ENCODE results near the gene MAP3K6.

MAP3K6 gene

GRCh38 chr1:27331426-27331825, 35.3 kb downstream of the MAP3K6 start:
- peak overlapping the region; percentile 39 for H3K27ac Mint-ChIP-seq
- ATAC-seq (no peak), DNase-seq (no peak)
- no peaks in the 10 kb centered on the region for H3K27me3 Mint-ChIP-seq
- no peaks in the 10 kb centered on the region for H3K9me3 Mint-ChIP-seq
- no peak overlapping the region for H3K4me3 Mint-ChIP-seq
- H3K36me3 Mint-ChIP-seq (ENCODE audit: low read depth) = peaks cover 14% of the 10 kb centered on the region
- H3K4me1 Mint-ChIP-seq = peaks cover 23% of the 10 kb centered on the region

- DNase-seq (no peak), ATAC-seq (no peak)
- Mint-ChIP-seq H3K27me3 (no peaks in the 10 kb centered on the region), H3K27ac (peak overlapping the region; percentile 2), H3K36me3 (ENCODE audit: low read depth) (peaks cover 13% of the 10 kb centered on the region), H3K4me1 (peaks cover 30% of the 10 kb centered on the region), H3K9me3 (no peaks in the 10 kb centered on the region), H3K4me3 (no peak overlapping the region)
Measured at GRCh38 chr1:27330786-27331185, 36.0 kb downstream of the MAP3K6 start.

- no peaks in the 10 kb centered on the region for H3K27me3 Mint-ChIP-seq
- DNase-seq (no peak), ATAC-seq (no peak)
- H3K36me3 Mint-ChIP-seq (ENCODE audit: low read depth) = peaks cover 21% of the 10 kb centered on the region
- peaks cover 56% of the 10 kb centered on the region for H3K4me1 Mint-ChIP-seq
- no peak overlapping the region for H3K4me3 Mint-ChIP-seq
- H3K9me3 Mint-ChIP-seq = no peaks in the 10 kb centered on the region
- peak overlapping the region; percentile 43 for H3K27ac Mint-ChIP-seq
Measured at GRCh38 chr1:27327964-27328363, 38.8 kb downstream of the MAP3K6 start.

- DNase-seq (no peak), ATAC-seq (no peak)
- Mint-ChIP-seq H3K4me3 (no peak overlapping the region), H3K36me3 (ENCODE audit: low read depth) (peaks cover 26% of the 10 kb centered on the region), H3K9me3 (no peaks in the 10 kb centered on the region), H3K27me3 (no peaks in the 10 kb centered on the region), H3K4me1 (peaks cover 61% of the 10 kb centered on the region), H3K27ac (no peak overlapping the region)
Measured at GRCh38 chr1:27325286-27325685, 41.5 kb downstream of the MAP3K6 start.

DNA sequence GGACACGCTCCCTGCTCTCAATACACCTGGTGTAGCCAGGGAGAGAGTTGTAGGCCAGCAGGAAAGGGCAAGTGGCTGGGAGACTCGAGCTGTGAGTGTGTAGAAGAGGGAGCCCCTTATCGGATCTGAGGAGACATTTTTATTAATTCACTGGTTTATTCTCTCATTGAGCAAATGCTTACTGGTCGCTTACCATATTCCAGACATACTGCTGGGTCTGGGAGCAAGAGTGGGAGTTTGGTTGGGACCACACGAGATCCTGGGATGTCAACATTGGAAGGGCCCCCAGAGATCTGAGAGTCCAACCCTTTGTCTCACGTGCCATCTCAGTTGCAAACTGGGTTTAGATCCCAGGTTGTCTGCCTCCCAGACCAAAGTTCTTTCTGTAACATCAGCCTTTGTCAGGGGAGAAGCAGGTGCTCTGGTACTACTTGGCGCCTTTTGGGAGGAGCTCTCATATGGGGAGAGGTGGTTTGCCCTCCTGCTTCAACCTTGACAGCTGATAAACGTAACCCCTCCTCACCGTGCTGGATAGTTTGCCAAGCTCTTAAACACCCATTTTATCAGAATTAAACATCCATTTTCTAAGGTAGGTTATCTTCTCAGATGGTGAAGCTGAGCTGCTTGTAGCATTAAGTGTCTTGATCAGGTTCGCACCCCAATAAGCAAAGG, 44.1 kb downstream of the MAP3K6 start:
- Mint-ChIP-seq H3K4me3 (peak overlapping the region; percentile 96), H3K27me3 (no peaks in the 10 kb centered on the region), H3K9me3 (no peaks in the 10 kb centered on the region), H3K27ac (peak overlapping the region; percentile 96), H3K4me1 (peaks cover 48% of the 10 kb centered on the region), H3K36me3 (ENCODE audit: low read depth) (peaks cover 26% of the 10 kb centered on the region)
- no peak for DNase-seq
- no peak for ATAC-seq

DNA sequence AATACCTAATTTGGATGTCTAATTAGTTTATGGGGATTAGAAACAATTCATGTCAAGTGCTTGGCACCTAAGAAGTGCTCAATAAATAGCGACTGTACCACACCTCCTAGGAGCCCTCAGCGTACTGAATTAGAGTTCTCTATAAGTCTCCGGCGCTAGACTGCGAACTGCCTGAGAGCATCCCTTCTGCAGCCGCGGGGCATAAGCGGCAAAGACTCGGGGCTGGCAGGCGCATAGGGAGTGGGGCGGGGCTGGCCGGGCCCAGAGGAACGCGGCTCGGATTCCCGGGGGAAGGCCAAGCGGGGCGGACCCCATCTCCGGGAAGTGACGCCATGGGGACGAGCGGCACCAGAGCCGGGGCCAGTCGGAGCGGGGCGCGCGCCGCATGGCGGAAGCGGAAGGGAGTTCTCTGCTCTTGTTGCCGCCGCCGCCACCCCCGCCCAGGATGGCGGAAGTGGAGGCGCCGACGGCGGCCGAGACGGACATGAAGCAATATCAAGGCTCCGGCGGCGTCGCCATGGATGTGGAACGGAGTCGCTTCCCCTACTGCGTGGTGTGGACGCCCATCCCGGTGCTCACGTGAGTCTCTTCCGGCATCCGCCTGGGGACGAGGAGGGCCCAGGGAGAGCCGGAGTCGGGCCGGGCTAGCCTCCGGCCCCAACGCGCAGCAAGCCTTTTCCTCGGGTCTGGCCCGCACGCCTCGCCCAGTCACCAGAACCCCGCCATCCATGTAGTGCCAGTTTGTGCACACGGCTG, 44.8 kb downstream of the MAP3K6 start, which contains the start of gene TMEM222:
TSS of gene TMEM222 (plus strand) at position 351 of the 756 bp plus-strand sequence. CDS start at position 386, 35 bp downstream.
- H3K4me3 Mint-ChIP-seq = peak within 1 kb of the TSS; percentile 96
- DNase-seq = peak; percentile 98
- ATAC-seq = peak; percentile 98
- peak within 1 kb of the TSS; percentile 96 for H3K27ac Mint-ChIP-seq
- H3K4me1 Mint-ChIP-seq = peaks cover 47% of the 10 kb centered on the region
- H3K27me3 Mint-ChIP-seq = no peaks in the 10 kb centered on the region
- no peaks in the 10 kb centered on the region for H3K9me3 Mint-ChIP-seq
- peaks cover 25% of the 10 kb centered on the region for H3K36me3 Mint-ChIP-seq (ENCODE audit: low read depth)

DNA sequence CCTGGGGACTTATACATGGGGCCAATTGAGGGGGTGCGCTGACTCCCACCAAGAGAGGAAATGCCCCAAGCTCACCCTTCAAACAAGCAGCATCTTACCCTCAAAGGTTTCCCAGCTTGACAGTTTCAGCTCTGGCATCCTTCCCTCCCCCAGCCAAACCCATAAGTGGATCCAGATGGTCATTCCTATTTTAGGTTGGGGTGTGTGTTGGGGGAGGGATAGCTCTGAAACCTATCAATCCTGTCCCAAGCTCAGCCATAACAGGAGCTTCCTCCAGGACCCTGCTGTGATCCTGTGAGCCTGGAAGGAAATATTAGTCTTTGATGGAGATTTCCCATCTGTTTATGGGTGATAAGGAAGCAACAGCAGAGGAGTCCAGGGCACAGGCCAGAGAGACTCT, 48.2 kb downstream of the MAP3K6 start:
- Mint-ChIP-seq H3K27me3 (no peaks in the 10 kb centered on the region), H3K9me3 (no peaks in the 10 kb centered on the region), H3K4me1 (peaks cover 16% of the 10 kb centered on the region), H3K27ac (no peak overlapping the region), H3K4me3 (no peak overlapping the region), H3K36me3 (ENCODE audit: low read depth) (peaks cover 5% of the 10 kb centered on the region)
- DNase-seq = no peak
- no peak for ATAC-seq

GRCh38 chr1:27318136-27318535, 48.6 kb downstream of the MAP3K6 start:
- H3K9me3 Mint-ChIP-seq = no peaks in the 10 kb centered on the region
- H3K36me3 Mint-ChIP-seq (ENCODE audit: low read depth) = peaks cover 5% of the 10 kb centered on the region
- H3K27ac Mint-ChIP-seq = no peak overlapping the region
- no peak overlapping the region for H3K4me3 Mint-ChIP-seq
- DNase-seq (no peak), ATAC-seq (no peak)
- no peaks in the 10 kb centered on the region for H3K27me3 Mint-ChIP-seq
- H3K4me1 Mint-ChIP-seq = peaks cover 12% of the 10 kb centered on the region

GRCh38 chr1:27316860-27317259, 49.9 kb downstream of the MAP3K6 start:
- H3K27ac Mint-ChIP-seq = no peak overlapping the region
- H3K27me3 Mint-ChIP-seq = no peaks in the 10 kb centered on the region
- peaks cover 7% of the 10 kb centered on the region for H3K4me1 Mint-ChIP-seq
- no peak for ATAC-seq
- no peak for DNase-seq
- H3K36me3 Mint-ChIP-seq (ENCODE audit: low read depth) = no peaks in the 10 kb centered on the region
- H3K4me3 Mint-ChIP-seq = no peak overlapping the region
- no peaks in the 10 kb centered on the region for H3K9me3 Mint-ChIP-seq

DNA sequence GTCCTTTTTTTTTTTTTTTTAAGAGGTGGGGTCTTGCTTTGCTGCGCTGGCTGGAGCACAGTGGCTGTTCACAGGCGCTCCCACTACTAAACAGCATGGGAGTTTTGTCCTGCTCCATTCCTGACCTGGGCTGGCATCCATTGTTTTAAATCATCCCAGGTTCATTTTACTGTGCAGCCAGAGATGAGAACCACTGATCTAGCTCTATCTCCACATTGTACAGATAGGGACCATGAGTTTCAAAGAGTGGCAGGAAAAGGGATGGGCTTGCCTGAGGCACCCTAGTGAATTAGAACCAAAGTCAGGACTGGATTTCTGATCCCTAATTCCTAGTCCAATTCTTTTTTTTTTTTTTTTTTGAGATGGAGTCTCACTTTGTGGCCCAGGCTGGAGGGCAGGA, 52.0 kb downstream of the MAP3K6 start:
- DNase-seq (no peak), ATAC-seq (no peak)
- Mint-ChIP-seq H3K27me3 (no peaks in the 10 kb centered on the region), H3K9me3 (no peaks in the 10 kb centered on the region), H3K36me3 (ENCODE audit: low read depth) (no peaks in the 10 kb centered on the region), H3K4me3 (no peak overlapping the region), H3K4me1 (no peaks in the 10 kb centered on the region), H3K27ac (no peak overlapping the region)

DNA sequence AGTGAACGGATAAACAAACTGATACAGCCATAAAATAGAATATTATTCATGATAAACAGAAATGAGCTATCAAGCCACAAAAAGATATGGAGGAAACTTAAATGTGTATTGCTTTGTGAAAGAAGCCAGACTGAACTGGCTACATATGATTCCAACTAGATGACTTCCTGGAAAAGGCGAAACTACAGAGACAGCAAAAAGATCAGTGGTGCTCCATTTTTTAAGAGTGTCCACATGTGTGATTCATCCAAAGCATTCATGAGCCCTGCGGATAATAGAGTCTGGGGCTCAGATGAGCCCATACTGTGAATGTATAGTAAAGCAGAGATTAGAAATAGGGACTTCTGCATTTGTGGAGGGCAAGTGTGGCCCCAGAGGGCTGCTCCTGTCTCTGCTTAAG, 52.6 kb downstream of the MAP3K6 start:
- ATAC-seq (no peak), DNase-seq (no peak)
- H3K27me3 Mint-ChIP-seq = no peaks in the 10 kb centered on the region
- H3K4me3 Mint-ChIP-seq = no peak overlapping the region
- no peaks in the 10 kb centered on the region for H3K9me3 Mint-ChIP-seq
- no peak overlapping the region for H3K27ac Mint-ChIP-seq
- H3K4me1 Mint-ChIP-seq = no peaks in the 10 kb centered on the region
- H3K36me3 Mint-ChIP-seq (ENCODE audit: low read depth) = no peaks in the 10 kb centered on the region

DNA sequence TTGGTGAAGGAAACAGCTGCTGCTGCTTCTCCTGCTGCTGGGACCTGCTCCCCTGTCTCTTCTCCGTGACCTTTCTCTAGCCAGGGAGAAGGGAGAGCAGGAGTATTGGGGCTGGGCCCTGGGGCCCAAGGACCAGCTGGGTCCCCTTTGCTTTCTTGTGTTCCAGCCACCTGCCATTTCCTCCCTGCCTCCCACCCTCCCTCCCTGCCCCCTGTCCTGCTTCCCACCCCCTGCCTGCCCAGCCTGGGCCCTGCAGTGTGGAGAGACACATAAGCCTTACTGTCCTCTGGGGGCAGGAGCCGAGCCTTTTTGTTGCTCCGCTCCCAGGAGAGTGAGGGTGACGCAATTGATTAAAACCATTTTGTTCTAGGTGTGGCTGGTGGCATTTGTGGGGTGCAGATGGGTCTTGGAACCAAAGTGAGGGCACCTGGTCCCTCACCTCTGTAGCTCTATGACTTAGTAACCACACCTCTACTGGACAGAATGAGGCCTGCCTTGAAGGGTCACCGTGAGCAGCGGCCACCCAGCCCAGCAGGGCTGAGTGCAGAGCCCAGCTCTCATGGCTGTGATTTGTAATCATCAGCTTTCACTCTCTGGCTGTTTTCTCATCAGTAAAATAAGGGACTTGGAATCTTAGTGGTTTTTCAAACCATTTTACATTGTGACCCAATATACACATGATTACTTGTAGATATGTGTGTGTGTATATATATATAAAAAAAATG, 58.7 kb downstream of the MAP3K6 start:
- H3K27ac Mint-ChIP-seq = no peak overlapping the region
- peaks cover 2% of the 10 kb centered on the region for H3K36me3 Mint-ChIP-seq (ENCODE audit: low read depth)
- no peak overlapping the region for H3K4me3 Mint-ChIP-seq
- H3K27me3 Mint-ChIP-seq = no peaks in the 10 kb centered on the region
- no peaks in the 10 kb centered on the region for H3K9me3 Mint-ChIP-seq
- no peak for ATAC-seq
- H3K4me1 Mint-ChIP-seq = no peaks in the 10 kb centered on the region
- no peak for DNase-seq

DNA sequence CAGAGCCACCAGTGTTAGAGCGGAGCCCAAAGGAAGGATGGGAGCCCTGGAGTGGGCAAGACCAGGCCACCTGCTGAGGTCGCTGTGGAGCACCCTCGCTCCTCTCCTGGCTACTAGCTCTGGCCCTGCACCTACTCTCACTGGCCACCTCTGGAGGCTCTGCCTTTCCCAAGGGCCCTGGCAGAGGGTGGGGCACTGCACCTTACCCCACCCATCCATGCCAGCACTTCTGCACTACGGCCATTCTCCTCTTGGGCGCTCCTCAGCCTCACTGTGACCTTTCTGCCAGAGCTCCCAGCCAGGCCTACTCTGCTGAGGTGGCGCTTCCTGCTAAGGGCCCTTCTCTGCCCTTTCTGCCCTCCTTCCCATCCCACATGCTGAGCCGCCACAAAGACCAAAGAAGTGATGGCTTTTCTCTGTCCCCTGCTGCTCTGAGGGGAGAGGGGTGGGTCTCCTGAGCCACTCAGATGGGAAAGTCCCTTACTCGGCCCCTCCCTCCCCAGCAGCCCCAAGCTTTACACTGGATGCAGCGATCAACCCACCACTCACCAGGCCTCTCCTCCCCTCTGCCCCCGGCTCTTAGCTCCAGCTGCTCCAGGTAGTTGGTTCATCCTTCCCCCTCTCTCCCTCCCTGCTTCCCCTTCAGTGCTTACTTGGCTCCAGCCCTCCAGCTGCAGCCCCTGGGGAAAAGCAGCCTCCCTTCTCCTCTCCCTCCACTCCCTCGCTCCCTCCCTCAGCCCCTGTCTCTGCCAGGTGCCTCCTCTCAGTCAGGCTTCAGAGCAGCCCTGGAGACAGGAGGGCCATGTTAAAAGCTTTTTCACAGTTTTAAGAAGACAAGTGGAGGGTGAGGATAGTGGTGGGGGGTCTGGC, 59.6 kb downstream of the MAP3K6 start:
- Mint-ChIP-seq H3K4me1 (no peaks in the 10 kb centered on the region), H3K27me3 (no peaks in the 10 kb centered on the region), H3K36me3 (ENCODE audit: low read depth) (peaks cover 2% of the 10 kb centered on the region), H3K9me3 (no peaks in the 10 kb centered on the region), H3K27ac (no peak overlapping the region), H3K4me3 (no peak overlapping the region)
- ATAC-seq (peak; percentile 48), DNase-seq (no peak)

- Mint-ChIP-seq H3K4me3 (no peak overlapping the region), H3K4me1 (no peaks in the 10 kb centered on the region), H3K36me3 (ENCODE audit: low read depth) (peaks cover 2% of the 10 kb centered on the region), H3K27ac (no peak overlapping the region), H3K9me3 (no peaks in the 10 kb centered on the region), H3K27me3 (no peaks in the 10 kb centered on the region)
- no peak for DNase-seq
- no peak for ATAC-seq
Measured at GRCh38 chr1:27306071-27306470, 60.7 kb downstream of the MAP3K6 start.

Measured in activated naive CD8-positive, alpha-beta T cell treated with anti-CD3 and anti-CD28 coated beads, Interleukin-2, amount 50 U/mL, for 24 hours (primary cell).